GM12892 (cell line): Measurements from ENCODE around the gene HIPK4.

Experiments used
- DNase-seq: peaks from one replicate; pipeline ENCODE4 v3.0.0; 2011; ENCODE audit not compliant: insufficient read length
- FAIRE-seq: peaks from 2 replicates; lab custom pipeline; 2011; peaks lifted over from hg19 to GRCh38; lab: Jason Lieb, UNC
- POLR2A ChIP-seq: IDR thresholded peaks from 2 replicates; pipeline ENCODE4 v1.6.1; 2011; ENCODE audit warnings: low read depth, low read length, control low read depth
- POLR2AphosphoS5 ChIP-seq: IDR thresholded peaks from 2 replicates; pipeline ENCODE4 v1.6.1; 2011; ENCODE audit warnings: low read depth, low read length, control low read depth
- TAF1 ChIP-seq: IDR thresholded peaks from 2 replicates; pipeline ENCODE4 v1.6.1; 2011; ENCODE audit warnings: low read depth, mild to moderate bottlenecking, control low read depth, low read length, borderline replicate concordance

The HIPK4 gene

DNA sequence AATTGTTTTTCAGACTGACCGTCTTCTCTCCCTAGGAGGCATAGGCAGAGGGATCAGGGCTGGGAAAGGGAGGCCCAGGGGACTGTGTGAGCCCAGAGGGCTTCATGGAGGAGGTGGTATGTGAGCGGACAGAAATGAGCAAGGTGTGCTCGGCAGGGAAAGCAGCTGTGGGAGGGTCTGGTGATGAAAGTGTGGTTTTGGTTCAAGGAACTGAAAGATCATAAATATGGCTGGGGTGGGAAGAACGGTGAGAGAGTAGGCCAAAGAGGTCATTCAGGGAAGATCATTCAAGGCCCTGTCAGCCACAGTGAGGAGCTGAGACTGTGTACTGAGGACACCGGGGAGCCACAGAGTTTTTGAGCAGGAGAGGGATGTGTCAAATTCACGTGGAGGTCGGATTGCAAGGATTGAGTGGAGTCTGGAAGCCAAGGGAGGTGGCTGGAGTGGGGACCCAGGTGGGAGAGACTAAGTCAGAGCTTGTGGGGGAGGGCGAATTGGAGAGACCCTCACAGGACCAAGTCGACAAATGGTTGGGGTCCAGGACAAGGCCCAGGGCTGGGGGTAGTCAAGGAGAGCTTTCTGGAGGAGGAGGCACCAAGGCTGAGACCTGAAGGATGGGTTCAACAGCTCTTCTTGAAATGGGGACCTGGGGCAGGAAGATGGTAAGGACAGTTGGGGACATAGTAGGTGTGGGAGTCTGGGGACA is 33.9 kb downstream of the HIPK4 start:
- DNase-seq (no peak), FAIRE-seq (peak; percentile 67)
- TF ChIP-seq POLR2A (no peak), POLR2AphosphoS5 (0 out of 2 replicates have a peak, but pooled peaks have one; percentile 30)

DNA sequence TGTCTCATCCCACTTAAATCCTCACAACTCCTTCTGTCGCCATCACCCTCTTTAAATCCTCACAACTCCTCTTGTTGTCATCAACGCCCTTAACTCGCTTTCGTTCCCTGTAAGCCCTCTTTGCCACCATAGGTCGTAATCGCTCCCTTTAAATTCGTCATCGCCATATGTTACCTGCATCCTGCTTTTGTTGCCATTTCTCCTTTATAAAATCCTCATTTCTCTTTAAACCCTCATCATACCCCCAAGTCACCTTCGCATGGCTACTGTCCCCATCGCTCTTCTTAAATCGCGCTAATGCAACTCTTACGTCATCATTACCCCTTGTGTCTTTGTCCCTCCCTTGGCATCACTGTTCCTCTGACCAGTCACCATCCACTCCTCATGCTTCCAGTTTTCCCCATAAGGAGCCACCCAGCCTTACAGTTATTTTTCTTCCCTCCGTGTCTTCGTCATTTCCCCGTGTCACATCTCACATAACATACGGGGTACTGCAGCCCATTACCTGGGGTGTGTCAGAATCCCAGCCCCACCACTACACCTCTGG is 40.9 kb downstream of the HIPK4 start:
- DNase-seq (no peak), FAIRE-seq (no peak)
- TF ChIP-seq POLR2A (no peak), POLR2AphosphoS5 (no peak), TAF1 (no peak)

DNA sequence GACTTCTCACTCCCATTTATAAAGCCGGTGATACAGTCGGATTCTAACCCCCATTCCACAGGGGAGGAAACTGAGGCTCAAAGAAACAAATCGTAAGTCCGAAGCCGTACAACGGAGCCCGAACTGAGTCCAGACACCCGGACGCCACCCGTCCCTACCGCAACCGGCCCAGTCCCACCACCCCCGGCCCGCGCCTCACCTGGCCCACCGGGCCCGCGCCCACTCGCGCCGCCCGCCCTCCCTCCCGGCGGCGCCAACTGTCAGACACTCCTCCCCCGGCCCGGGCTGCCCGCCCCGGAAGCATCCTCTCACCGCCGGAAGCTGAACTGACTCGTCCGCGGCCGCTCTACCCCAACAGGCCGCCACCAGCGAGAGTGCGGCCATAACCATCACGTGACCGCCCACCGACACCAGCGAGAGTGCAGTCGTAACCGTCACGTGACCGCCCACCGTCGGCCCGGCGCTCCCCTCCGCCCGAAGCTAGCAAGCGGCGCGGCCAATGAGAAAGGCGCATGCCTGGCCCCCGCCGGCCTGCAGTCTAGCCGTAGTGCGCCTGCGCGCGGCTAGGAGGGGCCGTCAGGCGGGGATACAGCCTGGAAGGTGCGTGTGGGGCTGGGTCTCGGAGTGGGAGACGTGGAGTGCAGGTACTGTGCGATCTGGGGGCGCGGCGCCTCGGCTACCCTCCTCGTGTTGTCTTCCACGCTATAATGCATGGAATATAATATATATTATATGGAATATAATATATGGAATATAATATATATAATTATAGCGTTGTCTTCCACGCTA is 41.7 kb downstream of the HIPK4 start, which contains the start of the genes C19orf47 and PLD3:
TSS of gene C19orf47 (minus strand) at position 273 of the 789 bp plus-strand sequence. CDS start 6,540 bp downstream, outside the sequence.
TSS of gene PLD3 (plus strand) at position 571 of the 789 bp plus-strand sequence. CDS start 17,789 bp downstream, outside the sequence.
- FAIRE-seq, result peak; percentile 99
- TF ChIP-seq POLR2A (peak; percentile 83), POLR2AphosphoS5 (peak; percentile 79), TAF1 (peak; percentile 58; the same call in 1 of the 2 replicates)
- DNase-seq, result peak; percentile 100

DNA sequence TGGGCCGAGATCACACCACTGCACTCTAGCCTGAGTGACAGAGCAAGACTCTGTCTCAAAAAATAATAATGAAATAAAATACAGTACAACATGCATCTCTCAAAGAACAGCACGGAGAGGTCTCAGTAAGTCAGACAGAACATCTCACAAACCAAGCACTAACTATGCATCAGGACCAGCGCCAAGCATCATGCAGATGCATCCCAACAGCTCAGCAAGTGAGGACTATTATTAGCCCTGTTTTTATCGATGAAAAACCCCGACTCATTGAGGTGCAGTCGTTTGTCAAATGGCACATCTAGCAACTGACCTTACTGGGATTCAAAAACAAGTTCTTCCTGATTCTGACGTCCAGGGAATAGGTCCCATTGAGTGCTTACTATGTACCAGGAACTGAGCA is 45.6 kb downstream of the HIPK4 start:
- FAIRE-seq (no peak), DNase-seq (no peak)
- no peak for TF ChIP-seq POLR2AphosphoS5
- TF ChIP-seq POLR2A, result no peak
- no peak for TF ChIP-seq TAF1

DNA sequence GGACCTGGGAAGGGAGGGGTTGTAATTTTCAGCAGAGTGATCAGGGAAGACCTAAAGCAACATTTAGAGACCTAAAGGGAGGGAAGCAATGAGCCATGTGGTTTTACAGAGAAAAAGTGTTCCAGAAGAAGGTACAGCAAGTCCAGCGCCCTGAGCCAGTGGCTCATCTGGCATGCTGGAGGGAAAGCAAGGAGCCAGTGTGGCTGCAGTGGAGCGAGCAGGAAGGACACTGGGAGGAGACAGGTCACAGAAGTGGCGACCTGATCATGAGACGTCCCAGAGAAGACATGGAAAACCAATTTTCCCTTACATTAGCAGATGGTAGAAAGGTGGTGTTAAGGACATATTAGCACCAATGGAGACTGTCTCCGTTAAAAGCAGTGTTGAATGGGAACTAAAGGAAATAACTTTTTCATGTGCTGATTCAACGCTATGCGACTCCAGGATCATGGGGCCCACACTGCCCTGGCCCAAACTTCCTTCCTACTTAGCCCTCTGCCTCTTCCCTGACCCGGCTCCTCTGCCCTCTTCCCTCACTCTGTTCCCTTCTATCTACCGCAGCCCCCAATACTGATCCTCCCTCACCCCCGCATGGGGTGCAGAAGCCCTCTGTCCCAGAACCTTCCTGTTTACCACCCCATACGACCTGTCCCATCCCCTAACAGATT is 47.2 kb downstream of the HIPK4 start:
- TF ChIP-seq POLR2A (no peak), POLR2AphosphoS5 (no peak), TAF1 (no peak)
- FAIRE-seq, result no peak
- no peak for DNase-seq

DNA sequence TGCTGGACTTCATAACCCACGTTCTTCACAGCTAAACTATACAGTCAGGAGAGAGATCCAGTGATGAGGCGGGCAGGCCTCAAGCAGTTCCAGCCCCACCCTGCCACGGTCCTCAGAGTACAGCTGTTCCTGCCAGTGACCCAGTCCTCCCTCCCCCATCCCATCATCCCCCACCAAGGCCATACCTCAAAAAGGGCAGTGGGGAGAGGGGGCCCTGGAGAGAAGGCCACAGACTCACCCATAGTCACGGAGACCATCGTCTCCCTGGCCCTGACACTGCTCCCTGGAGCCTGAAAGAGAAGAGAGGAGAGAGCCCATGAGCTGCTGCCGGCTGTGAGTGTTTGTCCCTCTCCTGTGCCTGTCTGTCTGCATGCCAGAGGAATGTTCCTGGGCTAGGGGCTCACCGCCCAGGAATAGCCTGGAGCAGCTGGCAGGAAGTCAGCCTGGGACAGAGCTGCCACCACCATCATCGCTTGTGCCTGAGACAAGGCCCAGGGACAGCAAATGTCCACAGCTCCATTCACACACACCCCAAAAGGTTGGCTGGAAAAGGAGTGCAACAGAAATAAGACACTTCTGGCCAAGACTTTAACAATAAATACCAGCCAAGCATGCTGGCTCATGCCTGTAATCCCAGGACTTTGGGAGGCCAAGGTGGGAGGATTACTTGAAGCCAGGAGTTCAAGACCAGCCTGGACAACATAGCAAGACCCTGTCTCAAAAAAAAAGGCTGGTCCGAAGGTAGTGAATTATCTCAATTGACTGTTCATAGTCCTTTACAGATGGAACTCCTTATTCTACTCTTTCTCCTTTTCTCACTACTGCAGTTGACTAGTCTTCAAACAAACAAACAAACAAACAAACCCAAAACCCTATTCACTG is 48.1 kb downstream of the HIPK4 start:
- no peak for FAIRE-seq
- TF ChIP-seq POLR2AphosphoS5, result no peak
- no peak for DNase-seq

DNA sequence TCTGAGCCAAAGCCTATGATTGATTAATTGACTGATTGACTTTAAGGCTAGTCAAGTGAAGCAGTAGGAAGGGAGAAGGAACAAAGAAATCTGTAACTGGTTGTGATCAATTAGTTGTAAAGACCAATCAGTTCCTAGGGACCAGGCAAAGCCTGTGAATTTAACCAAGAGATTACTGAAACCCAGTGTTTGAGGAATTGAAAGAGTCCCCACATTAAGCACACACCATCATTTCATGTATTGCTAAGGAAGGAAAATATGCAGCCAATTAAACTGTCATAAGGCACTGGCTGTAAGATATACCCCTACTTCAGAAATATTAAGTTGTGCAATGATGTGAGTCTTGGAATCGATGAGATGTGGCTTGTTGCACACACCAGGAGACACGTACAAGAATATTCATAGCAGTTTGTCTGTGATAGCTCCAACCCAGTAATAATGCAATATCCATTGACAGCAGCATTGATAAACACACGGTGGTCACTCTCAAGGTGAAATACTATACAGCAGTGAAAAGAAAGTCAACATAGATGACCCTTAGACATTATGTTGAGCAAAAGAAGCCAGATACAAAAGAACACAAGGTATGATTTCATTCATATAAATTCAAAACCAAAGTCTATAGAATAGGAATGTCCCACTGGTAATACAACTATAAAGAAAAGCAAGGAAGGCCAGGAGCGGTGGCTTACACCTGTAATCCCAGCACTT is 50.8 kb downstream of the HIPK4 start:
- TF ChIP-seq POLR2AphosphoS5 (no peak), TAF1 (no peak), POLR2A (no peak)
- peak; percentile 40 for FAIRE-seq

DNA sequence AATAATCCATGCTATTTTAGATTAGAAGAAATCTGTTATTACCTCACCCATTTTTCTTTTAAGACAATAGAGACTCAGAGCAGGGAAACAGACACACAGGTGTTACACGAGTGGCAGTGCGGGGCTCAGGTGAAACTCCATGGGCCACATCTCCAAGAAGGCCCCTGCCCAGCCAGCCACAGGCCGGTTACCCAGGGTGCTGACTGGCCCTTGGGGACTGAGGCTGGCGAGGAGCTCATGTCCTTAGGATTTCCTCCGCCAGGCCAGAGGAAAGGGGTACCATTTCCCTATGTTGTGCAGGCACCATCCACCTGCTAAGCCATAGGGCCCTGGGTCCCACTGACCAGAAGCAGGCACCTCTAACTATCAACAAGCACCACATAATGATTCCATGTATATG is 52.4 kb downstream of the HIPK4 start:
- FAIRE-seq (no peak), DNase-seq (no peak)
- TF ChIP-seq POLR2AphosphoS5, result no peak
- no peak for TF ChIP-seq TAF1
- TF ChIP-seq POLR2A, result no peak

More for the DNA sequence above, 50.8 kb downstream of the HIPK4 start:
- DNase-seq, result no peak

DNA sequence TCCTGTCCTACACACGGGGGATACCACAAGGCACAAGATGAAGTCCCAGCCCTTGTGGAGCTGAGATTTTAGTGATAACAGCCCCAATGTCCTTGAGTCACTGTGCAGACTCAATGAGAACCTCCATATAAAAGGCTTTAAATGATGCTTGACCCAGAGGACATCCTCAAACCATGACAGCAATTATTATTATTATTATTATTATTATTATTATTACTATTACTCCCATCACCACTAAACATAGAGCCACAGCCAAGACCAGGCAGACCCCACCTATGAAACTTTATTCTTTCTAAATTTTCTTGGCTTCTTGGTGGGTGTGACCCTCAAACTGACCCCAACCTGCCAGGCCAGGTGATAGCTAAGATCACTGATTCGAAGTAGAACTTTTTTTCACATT is 52.9 kb downstream of the HIPK4 start:
- no peak for FAIRE-seq

DNA sequence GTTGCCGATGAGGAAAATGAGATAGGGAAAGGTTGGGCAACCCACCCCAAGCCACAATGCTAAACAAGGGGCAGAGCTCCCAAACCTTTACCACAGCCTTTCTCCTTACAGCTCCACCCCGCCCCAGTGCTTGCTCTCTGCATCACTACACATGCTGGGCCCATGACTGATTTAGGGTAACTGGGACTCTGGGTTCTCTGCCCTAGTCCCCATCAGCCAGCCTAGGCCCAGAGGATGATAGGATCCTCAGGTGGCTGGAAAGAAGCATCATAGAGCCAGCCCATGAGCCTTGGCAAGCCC is 53.4 kb downstream of the HIPK4 start:
- no peak for TF ChIP-seq TAF1
- no peak for TF ChIP-seq POLR2AphosphoS5
- no peak for TF ChIP-seq POLR2A
- FAIRE-seq (no peak), DNase-seq (no peak)

More for the DNA sequence above, 52.9 kb downstream of the HIPK4 start:
- TF ChIP-seq POLR2A (no peak), POLR2AphosphoS5 (no peak), TAF1 (no peak)
- no peak for DNase-seq
